Measurements from ENCODE around the gene SCFD2.

SCFD2 gene

GRCh38 chr4:53003959-53004358 is 361.9 kb downstream of the SCFD2 start:
- Histone ChIP-seq H3K4me3 (replicated peaks; ENCODE audit: low read depth, low read length) (no peak overlapping the region), H3K36me3 (ENCODE audit: control insufficient read depth, insufficient read depth, low read length) (no peaks in the 10 kb centered on the region), H3K27me3 (replicated peaks; ENCODE audit: control insufficient read depth, insufficient read depth, low read length) (no peaks in the 10 kb centered on the region)
- TF ChIP-seq, protein P1, sequence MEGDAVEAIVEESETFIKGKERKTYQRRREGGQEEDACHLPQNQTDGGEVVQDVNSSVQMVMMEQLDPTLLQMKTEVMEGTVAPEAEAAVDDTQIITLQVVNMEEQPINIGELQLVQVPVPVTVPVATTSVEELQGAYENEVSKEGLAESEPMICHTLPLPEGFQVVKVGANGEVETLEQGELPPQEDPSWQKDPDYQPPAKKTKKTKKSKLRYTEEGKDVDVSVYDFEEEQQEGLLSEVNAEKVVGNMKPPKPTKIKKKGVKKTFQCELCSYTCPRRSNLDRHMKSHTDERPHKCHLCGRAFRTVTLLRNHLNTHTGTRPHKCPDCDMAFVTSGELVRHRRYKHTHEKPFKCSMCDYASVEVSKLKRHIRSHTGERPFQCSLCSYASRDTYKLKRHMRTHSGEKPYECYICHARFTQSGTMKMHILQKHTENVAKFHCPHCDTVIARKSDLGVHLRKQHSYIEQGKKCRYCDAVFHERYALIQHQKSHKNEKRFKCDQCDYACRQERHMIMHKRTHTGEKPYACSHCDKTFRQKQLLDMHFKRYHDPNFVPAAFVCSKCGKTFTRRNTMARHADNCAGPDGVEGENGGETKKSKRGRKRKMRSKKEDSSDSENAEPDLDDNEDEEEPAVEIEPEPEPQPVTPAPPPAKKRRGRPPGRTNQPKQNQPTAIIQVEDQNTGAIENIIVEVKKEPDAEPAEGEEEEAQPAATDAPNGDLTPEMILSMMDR (IDR thresholded peaks at IDR 0.05; ENCODE audit: insufficient read depth, low read length, poor library complexity, severe bottlenecking) = no peak
- DNase-seq (ENCODE audit: extremely low read depth, insufficient read length) = no peak

GRCh38 chr4:53000560-53000959 is 365.3 kb downstream of the SCFD2 start:
- no peak for DNase-seq (ENCODE audit: extremely low read depth, insufficient read length)
- TF ChIP-seq, protein P1 (IDR thresholded peaks at IDR 0.05; ENCODE audit: insufficient read depth, low read length, poor library complexity, severe bottlenecking) = no peak
- H3K36me3 ChIP-seq (ENCODE audit: control insufficient read depth, insufficient read depth, low read length) = no peaks in the 10 kb centered on the region

GRCh38 chr4:52999626-53000025 is 366.2 kb downstream of the SCFD2 start:
- no peaks in the 10 kb centered on the region for H3K36me3 ChIP-seq (ENCODE audit: control insufficient read depth, insufficient read depth, low read length)
- TF ChIP-seq, protein P1 (IDR thresholded peaks at IDR 0.05; ENCODE audit: insufficient read depth, low read length, poor library complexity, severe bottlenecking) = no peak
- H3K27me3 ChIP-seq (replicated peaks; ENCODE audit: control insufficient read depth, insufficient read depth, low read length) = no peaks in the 10 kb centered on the region
- H3K4me3 ChIP-seq (replicated peaks; ENCODE audit: low read depth, low read length) = no peak overlapping the region
- no peak for DNase-seq (ENCODE audit: extremely low read depth, insufficient read length)

More at GRCh38 chr4:53000560-53000959, 365.3 kb downstream of the SCFD2 start:
- Histone ChIP-seq H3K27me3 (replicated peaks; ENCODE audit: control insufficient read depth, insufficient read depth, low read length) (no peaks in the 10 kb centered on the region), H3K4me3 (replicated peaks; ENCODE audit: low read depth, low read length) (no peak overlapping the region)

DNA sequence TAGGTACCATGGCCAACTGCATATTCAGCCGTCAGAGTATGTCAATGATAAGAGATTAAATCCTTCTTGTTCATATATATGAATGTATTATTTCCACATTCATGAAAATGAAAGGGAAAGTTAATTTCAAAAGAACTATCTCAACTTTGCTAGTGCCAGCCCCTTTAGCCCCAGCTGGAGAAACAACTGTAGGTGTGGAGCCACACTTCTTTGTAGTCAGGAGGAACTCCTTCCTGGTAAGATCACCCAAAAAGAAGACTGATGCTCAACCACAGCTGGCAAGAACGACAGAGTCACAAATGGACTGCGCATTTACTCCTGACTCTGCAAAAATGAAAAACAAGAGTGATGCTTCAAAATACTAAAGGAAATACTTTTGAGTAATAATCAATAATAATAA is 367.4 kb downstream of the SCFD2 start:
- Histone ChIP-seq H3K36me3 (ENCODE audit: control insufficient read depth, insufficient read depth, low read length) (no peaks in the 10 kb centered on the region), H3K27me3 (replicated peaks; ENCODE audit: control insufficient read depth, insufficient read depth, low read length) (no peaks in the 10 kb centered on the region), H3K4me3 (replicated peaks; ENCODE audit: low read depth, low read length) (no peak overlapping the region)
- no peak for DNase-seq (ENCODE audit: extremely low read depth, insufficient read length)
- TF ChIP-seq, protein P1 (IDR thresholded peaks at IDR 0.05; ENCODE audit: insufficient read depth, low read length, poor library complexity, severe bottlenecking) = no peak

- H3K4me3 ChIP-seq (replicated peaks; ENCODE audit: low read depth, low read length) = no peak overlapping the region
- TF ChIP-seq, protein P1 (IDR thresholded peaks at IDR 0.05; ENCODE audit: insufficient read depth, low read length, poor library complexity, severe bottlenecking) = no peak
- no peaks in the 10 kb centered on the region for H3K27me3 ChIP-seq (replicated peaks; ENCODE audit: control insufficient read depth, insufficient read depth, low read length)
- DNase-seq (ENCODE audit: extremely low read depth, insufficient read length) = no peak
- H3K36me3 ChIP-seq (ENCODE audit: control insufficient read depth, insufficient read depth, low read length) = no peaks in the 10 kb centered on the region
These were observed 368.8 kb downstream of the SCFD2 start for GRCh38 chr4:52997132-52997416.
